ENCODE measurements around the gene ANTKMT. TPM values are rescaled to one million over a fixed set of nuclear protein-coding genes. Genes with fewer than 3 reads are reported as not detected.
A peak's percentile ranks its signal among the peaks of the same experiment; 100 is the strongest.

The ANTKMT gene
- total RNA-seq, 1 donor from 2014 or later = 7.5 TPM

DNA sequence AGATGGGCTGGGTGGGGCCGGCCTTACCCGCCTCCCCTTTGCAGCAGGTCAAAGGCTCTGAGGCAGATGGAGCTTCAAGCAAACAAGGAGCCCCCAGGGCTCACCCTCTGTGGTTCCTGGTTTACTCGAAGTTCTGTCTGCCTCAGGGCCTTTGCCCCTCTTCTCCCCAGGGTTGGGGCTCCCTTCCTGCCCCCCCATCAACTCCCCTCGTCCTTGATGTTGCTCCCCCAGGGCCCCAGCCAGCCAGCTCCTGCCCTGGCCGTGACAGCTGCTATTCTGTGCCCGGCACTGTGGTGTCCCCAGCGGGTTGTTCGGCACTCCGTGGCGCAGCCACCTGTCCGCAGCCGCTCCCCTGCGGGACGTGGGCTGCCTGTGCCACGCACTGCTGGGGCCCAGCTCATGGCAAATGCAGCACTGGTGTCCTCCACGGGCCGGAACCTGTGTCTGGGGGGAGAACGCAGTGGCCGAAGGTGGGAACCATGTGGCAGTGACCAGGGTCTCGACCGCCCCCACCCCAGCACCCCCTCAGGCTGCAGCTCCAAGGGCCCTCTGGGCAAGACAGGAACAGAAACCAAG lies 10.4 kb upstream of the ANTKMT start:
- peaks cover 10% of the 10 kb centered on the region for H3K4me1 ChIP-seq
- H3K4me2 ChIP-seq = peak overlapping the region; percentile 21
- no peak overlapping the region for H3K9ac ChIP-seq

DNA sequence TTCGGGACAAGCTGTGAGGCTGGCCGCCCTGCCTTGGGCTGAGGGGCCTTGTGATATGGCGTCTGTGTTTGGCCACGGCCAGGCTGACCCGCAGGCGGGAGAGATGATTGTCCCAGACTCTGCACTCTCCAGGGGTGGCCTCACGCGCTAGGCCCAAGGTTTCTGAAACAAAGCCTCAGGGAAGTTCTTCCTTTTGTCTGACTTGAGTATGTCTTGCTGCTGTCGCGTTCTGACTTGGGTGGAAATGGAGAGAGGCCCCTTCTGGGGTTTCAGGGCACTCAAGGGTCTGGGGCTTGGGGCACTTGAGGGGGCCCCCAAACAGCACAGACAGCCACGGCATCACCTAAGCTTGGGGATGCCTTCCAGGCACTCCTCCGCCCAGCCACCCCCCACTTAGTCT lies 9.9 kb upstream of the ANTKMT start:
- H3K9ac ChIP-seq = no peak overlapping the region
- no peaks in the 10 kb centered on the region for H3K79me2 ChIP-seq (ENCODE audit: low read depth)
- peaks cover 14% of the 10 kb centered on the region for H3K4me1 ChIP-seq

More for the DNA sequence above, 10.4 kb upstream of the ANTKMT start:
- Mint-ChIP-seq H3K36me3 (no peaks in the 10 kb centered on the region), H3K27me3 (ENCODE audit: insufficient read depth, low read depth) (peaks cover 27% of the 10 kb centered on the region), H3K9me3 (no peaks in the 10 kb centered on the region), H3K4me1 (peaks cover 41% of the 10 kb centered on the region), H3K27ac (peak overlapping the region; percentile 89), H3K4me3 (peak overlapping the region; percentile 78)
- Histone ChIP-seq H3K27ac (no peak overlapping the region), H3K9me3 (ENCODE audit: low read depth) (no peaks in the 10 kb centered on the region), H2AFZ (replicated peaks) (no peak overlapping the region), H3K79me2 (ENCODE audit: low read depth) (no peaks in the 10 kb centered on the region), H4K20me1 (ENCODE audit: low read depth) (peaks cover 26% of the 10 kb centered on the region), H3K36me3 (no peaks in the 10 kb centered on the region), H3K4me3 (no peak overlapping the region), H3K27me3 (peaks cover 90% of the 10 kb centered on the region), H3F3A (ENCODE audit: low read depth) (peaks cover 33% of the 10 kb centered on the region)
- DNase-seq (ENCODE audit: low spot score) = no peak
- TF ChIP-seq, protein P1, sequence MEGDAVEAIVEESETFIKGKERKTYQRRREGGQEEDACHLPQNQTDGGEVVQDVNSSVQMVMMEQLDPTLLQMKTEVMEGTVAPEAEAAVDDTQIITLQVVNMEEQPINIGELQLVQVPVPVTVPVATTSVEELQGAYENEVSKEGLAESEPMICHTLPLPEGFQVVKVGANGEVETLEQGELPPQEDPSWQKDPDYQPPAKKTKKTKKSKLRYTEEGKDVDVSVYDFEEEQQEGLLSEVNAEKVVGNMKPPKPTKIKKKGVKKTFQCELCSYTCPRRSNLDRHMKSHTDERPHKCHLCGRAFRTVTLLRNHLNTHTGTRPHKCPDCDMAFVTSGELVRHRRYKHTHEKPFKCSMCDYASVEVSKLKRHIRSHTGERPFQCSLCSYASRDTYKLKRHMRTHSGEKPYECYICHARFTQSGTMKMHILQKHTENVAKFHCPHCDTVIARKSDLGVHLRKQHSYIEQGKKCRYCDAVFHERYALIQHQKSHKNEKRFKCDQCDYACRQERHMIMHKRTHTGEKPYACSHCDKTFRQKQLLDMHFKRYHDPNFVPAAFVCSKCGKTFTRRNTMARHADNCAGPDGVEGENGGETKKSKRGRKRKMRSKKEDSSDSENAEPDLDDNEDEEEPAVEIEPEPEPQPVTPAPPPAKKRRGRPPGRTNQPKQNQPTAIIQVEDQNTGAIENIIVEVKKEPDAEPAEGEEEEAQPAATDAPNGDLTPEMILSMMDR (IDR thresholded peaks at IDR 0.05) = no peak
- TF ChIP-seq EZH2phosphoT487 (IDR thresholded peaks at IDR 0.05) (no peak), EZH2 (IDR thresholded peaks at IDR 0.05) (no peak)

DNA sequence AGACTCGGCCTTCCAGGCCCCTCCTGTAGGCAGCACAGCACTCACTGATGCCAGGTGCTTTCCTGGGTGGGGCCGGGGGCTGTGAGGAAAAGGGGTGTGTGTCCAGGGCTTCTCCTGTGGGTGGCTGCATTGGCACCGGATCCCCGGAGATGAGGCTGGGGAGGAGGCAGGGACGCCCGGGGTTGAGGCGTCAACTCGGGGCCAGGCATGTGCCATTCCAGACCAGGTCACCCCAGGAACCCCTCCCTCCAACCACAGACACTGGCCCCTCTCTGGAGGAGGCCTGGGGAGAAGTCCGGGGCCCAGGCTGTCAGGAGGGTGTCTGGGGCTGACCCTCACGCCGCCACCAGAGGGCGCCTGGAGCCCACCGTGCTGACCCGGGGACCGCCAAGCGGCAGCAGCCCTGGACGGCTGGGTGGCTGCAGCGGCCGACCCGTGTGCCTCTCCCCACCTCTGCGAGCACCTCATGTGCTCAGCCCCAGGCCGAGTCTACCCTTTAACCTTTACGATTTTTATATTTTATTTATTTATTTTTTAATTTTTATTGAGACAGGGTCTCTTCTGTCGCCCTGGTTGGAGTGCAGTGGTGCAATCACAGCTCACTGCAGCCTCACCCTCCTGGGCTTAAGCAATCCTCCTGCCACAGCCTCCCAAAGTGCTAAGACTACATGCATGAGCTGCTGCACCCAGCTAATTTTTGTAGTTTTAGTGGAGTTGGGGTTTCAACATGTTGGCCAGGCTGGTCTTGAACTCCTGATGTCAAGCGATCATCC lies 9.2 kb upstream of the ANTKMT start:
- H3K79me2 ChIP-seq (ENCODE audit: low read depth) = no peaks in the 10 kb centered on the region
- peak; percentile 91 for DNase-seq (ENCODE audit: low spot score)
- H3K27me3 ChIP-seq = peaks cover 79% of the 10 kb centered on the region
- H4K20me1 ChIP-seq (ENCODE audit: low read depth) = peaks cover 24% of the 10 kb centered on the region
- Mint-ChIP-seq H3K27ac (no peak overlapping the region), H3K4me1 (peaks cover 46% of the 10 kb centered on the region), H3K36me3 (peaks cover 2% of the 10 kb centered on the region), H3K4me3 (no peak overlapping the region), H3K27me3 (ENCODE audit: insufficient read depth, low read depth) (peaks cover 24% of the 10 kb centered on the region), H3K9me3 (no peaks in the 10 kb centered on the region)
- no peak overlapping the region for H3K4me3 ChIP-seq
- no peak overlapping the region for H3K4me2 ChIP-seq
- no peaks in the 10 kb centered on the region for H3K36me3 ChIP-seq
- H3K9ac ChIP-seq = no peak overlapping the region
- no peak overlapping the region for H3K27ac ChIP-seq
- H3K4me1 ChIP-seq = peaks cover 20% of the 10 kb centered on the region
- no peak overlapping the region for H2AFZ ChIP-seq (replicated peaks)
- H3K9me3 ChIP-seq (ENCODE audit: low read depth) = no peaks in the 10 kb centered on the region
- H3F3A ChIP-seq (ENCODE audit: low read depth) = peaks cover 35% of the 10 kb centered on the region
- TF ChIP-seq, protein P1 (IDR thresholded peaks at IDR 0.05) = peak; percentile 82
- no peak for TF ChIP-seq EZH2phosphoT487 (IDR thresholded peaks at IDR 0.05)

More for the DNA sequence above, 9.9 kb upstream of the ANTKMT start:
- Histone ChIP-seq H3F3A (ENCODE audit: low read depth) (peaks cover 37% of the 10 kb centered on the region), H3K27ac (no peak overlapping the region), H3K9me3 (ENCODE audit: low read depth) (no peaks in the 10 kb centered on the region), H3K27me3 (peaks cover 85% of the 10 kb centered on the region), H4K20me1 (ENCODE audit: low read depth) (peaks cover 24% of the 10 kb centered on the region), H3K4me2 (no peak overlapping the region), H2AFZ (replicated peaks) (no peak overlapping the region), H3K36me3 (no peaks in the 10 kb centered on the region), H3K4me3 (no peak overlapping the region)
- Mint-ChIP-seq H3K36me3 (no peaks in the 10 kb centered on the region), H3K9me3 (no peaks in the 10 kb centered on the region), H3K27ac (peak overlapping the region; percentile 87), H3K4me3 (peak overlapping the region; percentile 57), H3K4me1 (peaks cover 41% of the 10 kb centered on the region), H3K27me3 (ENCODE audit: insufficient read depth, low read depth) (peaks cover 27% of the 10 kb centered on the region)
- no peak for TF ChIP-seq EZH2phosphoT487 (IDR thresholded peaks at IDR 0.05)
- TF ChIP-seq, protein P1 (IDR thresholded peaks at IDR 0.05) = no peak
- TF ChIP-seq EZH2 (IDR thresholded peaks at IDR 0.05) = no peak
- no peak for DNase-seq (ENCODE audit: low spot score)
